Measurements from ENCODE around the gene DNAJC12. TPM values are rescaled to one million over a fixed set of nuclear protein-coding genes. Genes with fewer than 3 reads are reported as not detected.
"Not testable (repeated sequence)": the region's sequence is repeated elsewhere in the genome, so short reads cannot be mapped to it uniquely, and the experiment has no call there.

Gene DNAJC12
- total RNA-seq, 1 experiment from 2014 or later: 2.2 TPM

DNA sequence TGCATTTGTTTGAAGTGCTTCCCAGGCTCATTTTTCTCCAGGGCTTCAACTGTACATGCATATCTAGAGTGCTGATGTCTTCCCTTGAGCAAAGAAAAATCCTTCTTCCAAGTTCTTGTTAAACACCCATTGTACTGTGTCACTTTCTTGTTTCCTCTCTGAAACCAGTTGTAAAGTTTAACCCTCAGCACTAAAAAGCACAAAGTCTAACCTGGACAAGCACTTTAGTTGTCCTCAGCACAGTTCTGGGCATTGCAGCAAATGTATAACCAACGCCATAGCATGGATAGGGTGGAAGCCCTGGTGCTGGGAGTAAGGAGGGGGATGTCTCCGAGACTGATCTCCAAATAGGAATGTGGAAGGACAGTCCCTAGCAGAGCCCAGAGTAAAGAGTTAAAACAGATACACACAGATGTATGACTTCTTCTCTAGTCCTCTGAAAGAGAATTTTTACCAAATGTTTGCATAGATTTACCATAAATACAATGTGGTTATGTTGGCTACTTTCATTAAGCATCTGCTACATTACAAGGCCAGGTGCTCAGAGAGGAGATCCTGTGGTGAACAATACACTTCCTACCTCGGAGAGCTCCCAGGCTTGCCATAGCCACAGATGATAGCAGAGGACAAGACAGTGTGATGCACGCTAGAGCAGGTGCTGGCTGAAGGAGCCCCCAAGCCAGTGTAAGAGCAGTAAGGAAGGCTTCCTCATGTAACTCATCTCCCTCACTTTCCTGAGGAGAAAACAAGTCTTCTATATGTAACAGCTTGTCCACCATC lies 57.0 kb downstream of the DNAJC12 start:
- POLR2A ChIA-PET: no interaction called here
- CTCF ChIA-PET: interaction anchor here (0.6 to 6.0 kb wide), 3 partner anchors 75 to 115 kb away, joined by 3 to 104 read pairs (median 3); partner anchors contain the start of gene CTNNA3
- Histone ChIP-seq H3K36me3 (ENCODE audit: control insufficient read depth, insufficient read depth, low read length) (no peaks in the 10 kb centered on the region), H3K4me1 (no peaks in the 10 kb centered on the region), H3K27me3 (replicated peaks; ENCODE audit: control insufficient read depth, insufficient read depth, low read length) (no peaks in the 10 kb centered on the region), H3K9me3 (no peaks in the 10 kb centered on the region), H3K4me3 (ENCODE audit: low read depth, low read length) (no peak overlapping the region)
- no peak for DNase-seq
- no TSS peak for BruUV-seq (replicated peaks)
- TF ChIP-seq CTCF (IDR thresholded peaks at IDR 0.05; ENCODE audit: insufficient read depth in 1 of 2, low read depth in 1 of 2, low read length in 1 of 2, severe bottlenecking in 1 of 2, unreplicated experiment in 1 of 2): no peak
- intact Hi-C loops (cut with micrococcal nuclease; ENCODE audit: unreplicated experiment): loop anchor here (1.0 to 10.0 kb wide), 5 partner anchors 18 to 524 kb away; no protein-coding TSS in a partner anchor
- Mint-ChIP-seq H3K36me3 (ENCODE audit: insufficient read depth, unreplicated experiment) (no peaks in the 10 kb centered on the region), H3K27me3 (ENCODE audit: insufficient read depth, unreplicated experiment) (no peaks in the 10 kb centered on the region), H3K9me3 (ENCODE audit: unreplicated experiment) (no peaks in the 10 kb centered on the region), H3K4me3 (ENCODE audit: unreplicated experiment) (no peak overlapping the region), H3K27ac (ENCODE audit: unreplicated experiment) (no peak overlapping the region), H3K4me1 (ENCODE audit: low read depth, unreplicated experiment) (no peaks in the 10 kb centered on the region)

DNA sequence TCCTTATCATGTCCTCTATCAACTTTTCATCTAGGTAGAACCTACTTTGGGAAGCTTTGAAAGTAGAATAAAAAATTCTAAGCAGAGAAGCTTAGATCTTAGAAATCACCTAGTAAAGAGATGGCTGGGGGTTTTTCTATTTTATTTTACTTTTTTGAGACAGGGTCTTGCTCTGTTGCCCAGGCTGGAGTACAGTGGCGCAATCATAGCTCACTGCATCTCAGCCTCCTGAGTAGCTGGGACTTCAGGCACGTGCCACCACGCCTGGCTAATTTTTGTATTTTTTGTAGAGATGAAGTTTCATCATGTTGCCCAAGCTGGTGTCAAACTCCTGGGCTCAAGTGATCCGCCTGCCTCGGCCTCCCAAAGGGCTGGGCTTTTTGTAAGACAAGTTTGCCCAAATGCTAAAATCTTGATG lies 57.8 kb downstream of the DNAJC12 start:
- DNase-seq; H3K4me1 Mint-ChIP-seq (ENCODE audit: low read depth, unreplicated experiment); H3K4me3 ChIP-seq (ENCODE audit: low read depth, low read length); H3K9me3 ChIP-seq; H3K27me3 ChIP-seq (replicated peaks; ENCODE audit: control insufficient read depth, insufficient read depth, low read length); H3K4me3 Mint-ChIP-seq (ENCODE audit: unreplicated experiment); POLR2A ChIA-PET; H3K36me3 ChIP-seq (ENCODE audit: control insufficient read depth, insufficient read depth, low read length); H3K27ac Mint-ChIP-seq (ENCODE audit: unreplicated experiment); H3K27me3 Mint-ChIP-seq (ENCODE audit: insufficient read depth, unreplicated experiment); BruUV-seq (replicated peaks); H3K9me3 Mint-ChIP-seq (ENCODE audit: unreplicated experiment); H3K36me3 Mint-ChIP-seq (ENCODE audit: insufficient read depth, unreplicated experiment); H3K4me1 ChIP-seq: not testable (repeated sequence)
- CTCF ChIA-PET: interaction anchor here (1.0 to 6.0 kb wide), 9 partner anchors 8 to 117 kb away, joined by 3 to 104 read pairs (median 6); partner anchors contain the start of gene CTNNA3
- intact Hi-C loops (cut with micrococcal nuclease; ENCODE audit: unreplicated experiment): loop anchor here (1.0 to 10.0 kb wide), 5 partner anchors 17 to 525 kb away; no protein-coding TSS in a partner anchor

- Histone ChIP-seq H3K36me3 (ENCODE audit: control insufficient read depth, insufficient read depth, low read length) (no peaks in the 10 kb centered on the region), H3K4me1 (no peaks in the 10 kb centered on the region), H3K9me3 (no peaks in the 10 kb centered on the region), H3K4me3 (ENCODE audit: low read depth, low read length) (no peak overlapping the region), H3K27me3 (replicated peaks; ENCODE audit: control insufficient read depth, insufficient read depth, low read length) (no peaks in the 10 kb centered on the region)
- intact Hi-C loops (cut with micrococcal nuclease; ENCODE audit: unreplicated experiment): loop anchor here (1.0 to 10.0 kb wide), 5 partner anchors 16 to 525 kb away; no protein-coding TSS in a partner anchor
- POLR2A ChIA-PET: no interaction called here
- peak; percentile 80 to 88 for DNase-seq
- CTCF ChIA-PET: interaction anchor here (0.5 to 6.0 kb wide), 13 partner anchors 9 to 1792 kb away, joined by 3 to 104 read pairs (median 4); partner anchors contain the start of gene CTNNA3
- no TSS peak for BruUV-seq (replicated peaks)
- Mint-ChIP-seq H3K4me3 (ENCODE audit: unreplicated experiment) (no peak overlapping the region), H3K27me3 (ENCODE audit: insufficient read depth, unreplicated experiment) (peaks cover 4% of the 10 kb centered on the region), H3K36me3 (ENCODE audit: insufficient read depth, unreplicated experiment) (no peaks in the 10 kb centered on the region), H3K4me1 (ENCODE audit: low read depth, unreplicated experiment) (no peaks in the 10 kb centered on the region), H3K9me3 (ENCODE audit: unreplicated experiment) (no peaks in the 10 kb centered on the region), H3K27ac (ENCODE audit: unreplicated experiment) (no peak overlapping the region)
- TF ChIP-seq CTCF (IDR thresholded peaks at IDR 0.05; ENCODE audit: insufficient read depth in 1 of 2, low read depth in 1 of 2, low read length in 1 of 2, severe bottlenecking in 1 of 2, unreplicated experiment in 1 of 2): peak; percentile 92 to 95
Observed at GRCh38 chr10:67779465-67780203, 58.4 kb downstream of the DNAJC12 start.
